HuH-7.5 (cell line): ENCODE results near the gene NAA10.
A peak's percentile ranks its signal among the peaks of the same experiment; 100 is the strongest.

Source experiments
- DNase-seq: peaks from one replicate; pipeline ENCODE4 v3.0.0; 2011; ENCODE audit warnings: low spot score

Gene NAA10

DNA sequence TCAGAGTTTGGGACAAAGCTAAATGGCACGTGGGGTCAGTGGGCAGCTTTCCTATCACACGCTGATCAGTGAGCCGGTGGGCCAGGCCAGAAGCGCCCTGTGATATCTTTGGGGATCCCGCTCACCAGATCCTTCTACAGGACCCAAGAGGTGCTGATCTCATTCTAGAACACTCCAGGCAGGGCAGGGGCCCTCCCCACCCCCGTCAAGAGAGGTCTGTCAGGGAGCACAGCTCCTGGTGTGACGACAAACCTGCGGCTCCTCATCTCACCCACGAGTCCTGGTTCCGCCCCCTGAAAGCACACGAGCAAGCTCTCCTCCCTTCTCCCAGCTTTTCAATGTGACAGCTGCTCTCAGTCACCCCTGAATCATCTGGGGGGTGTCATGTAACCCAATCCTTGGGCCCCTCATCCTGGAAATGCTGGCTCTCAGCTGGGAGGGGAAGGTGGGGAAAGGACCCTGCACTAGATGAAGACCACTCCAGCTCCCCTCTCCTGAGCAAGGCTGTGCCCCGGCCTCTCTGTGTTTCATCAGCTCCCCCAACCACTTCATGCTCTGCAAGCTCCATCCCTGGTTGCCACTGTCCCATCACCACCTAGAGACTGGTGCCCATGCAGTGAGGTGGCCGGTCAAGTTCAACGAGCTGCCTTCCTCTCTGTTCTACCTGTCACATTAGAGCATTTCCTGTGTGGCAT lies 32.2 kb upstream of the NAA10 start:
- DNase-seq = no peak

DNA sequence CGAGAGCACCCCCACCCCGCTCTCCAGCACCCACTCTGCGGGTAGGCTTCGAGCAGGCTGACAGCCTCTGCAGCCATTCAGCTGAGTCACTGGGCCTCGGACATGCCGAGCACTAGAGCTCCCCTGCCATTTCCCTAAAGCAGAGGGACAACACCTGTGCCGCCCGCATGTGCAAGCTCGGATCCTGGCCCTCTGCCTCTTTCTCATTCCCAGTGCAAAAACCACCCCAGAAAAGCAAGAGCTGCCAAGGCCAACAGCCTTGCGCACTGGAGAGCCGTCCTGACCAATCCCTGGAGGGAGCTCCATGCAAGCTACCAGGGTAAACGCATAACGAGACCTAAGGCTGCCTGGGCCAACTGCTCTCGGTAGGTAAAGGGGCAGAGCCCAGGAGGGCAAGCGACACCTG lies 31.4 kb upstream of the NAA10 start:
- no peak for DNase-seq

GRCh38 chrX:153965406-153965805 lies 30.6 kb upstream of the NAA10 start:
- no peak for DNase-seq

DNA sequence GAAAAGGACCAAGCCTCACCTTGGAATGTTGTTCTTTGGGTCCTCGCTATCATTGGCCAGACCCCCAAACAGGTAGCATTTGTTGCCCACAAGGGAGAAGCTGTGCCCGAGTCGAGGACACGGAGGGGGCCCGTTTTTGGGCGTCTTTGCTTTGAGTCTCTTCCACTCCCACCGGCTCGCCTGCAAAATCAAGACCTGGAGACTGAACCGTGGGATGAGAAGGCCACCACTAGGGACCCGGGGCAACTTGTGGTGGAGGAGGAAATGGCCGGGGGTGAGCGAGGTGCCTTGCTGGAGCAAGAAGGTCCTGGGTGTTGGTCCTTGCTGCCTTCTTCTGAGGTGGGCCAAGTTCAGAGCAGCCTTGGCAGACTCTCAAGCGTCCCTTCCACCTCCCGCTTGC lies 29.3 kb upstream of the NAA10 start:
- no peak for DNase-seq

DNA sequence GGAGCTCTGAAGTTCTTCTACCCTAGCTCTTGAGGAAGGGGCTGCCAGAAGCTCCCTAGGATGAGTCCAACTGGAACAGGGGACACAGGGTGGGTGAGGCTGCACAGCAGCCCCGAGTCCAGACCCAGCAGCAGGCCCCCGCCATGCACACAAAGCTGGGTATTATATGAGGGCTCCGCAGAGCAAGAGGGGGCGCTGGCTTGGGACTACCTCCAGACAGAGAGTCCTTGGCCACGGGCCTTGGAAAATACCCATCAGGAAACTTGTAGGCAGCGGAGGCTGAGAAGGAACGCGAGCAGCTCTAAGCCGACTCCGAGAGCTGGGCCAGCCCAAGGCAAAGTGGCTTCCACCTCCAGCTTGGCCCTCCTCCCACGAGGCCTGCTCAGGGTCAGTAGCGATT lies 28.7 kb upstream of the NAA10 start:
- no peak for DNase-seq

DNA sequence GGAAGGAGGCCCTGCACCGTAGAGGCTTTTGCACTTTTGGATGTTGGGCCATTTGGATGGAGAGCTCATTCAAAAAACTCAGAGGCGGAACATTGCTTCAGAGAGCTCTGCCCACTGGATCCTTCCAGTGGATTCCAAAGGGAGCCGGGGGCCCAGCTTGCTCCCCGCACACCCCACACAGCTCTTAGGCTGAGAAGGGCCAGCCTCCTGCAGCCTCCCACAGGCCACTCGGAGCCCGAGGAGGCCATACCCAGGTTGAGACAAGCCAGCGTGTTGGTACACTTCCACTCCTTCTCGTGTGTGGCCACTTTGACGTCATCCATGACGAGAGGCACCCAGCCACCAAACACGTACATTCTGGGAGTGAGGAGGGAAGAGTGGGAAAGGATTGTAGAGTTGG lies 26.5 kb upstream of the NAA10 start:
- no peak for DNase-seq

DNA sequence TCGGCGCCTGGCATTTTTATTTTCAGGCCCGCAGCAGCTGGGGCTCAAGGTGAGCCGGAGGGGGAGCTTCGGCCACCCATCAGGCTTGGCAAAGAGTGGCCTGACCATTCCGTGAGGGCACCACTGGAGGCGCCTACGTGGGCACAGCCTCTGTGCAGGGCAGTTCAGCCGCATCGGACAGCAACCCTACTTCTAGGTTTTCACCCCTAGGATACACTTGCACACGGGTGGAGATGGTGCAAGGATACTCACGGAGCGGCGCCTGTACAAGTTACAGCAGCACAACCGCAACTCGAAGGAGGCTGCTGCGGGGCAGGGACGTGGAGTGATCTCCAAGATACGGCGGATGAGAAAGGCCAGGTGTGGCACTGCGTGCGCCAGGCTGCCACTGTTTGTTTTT lies 25.9 kb upstream of the NAA10 start:
- DNase-seq = no peak

- DNase-seq = no peak
Observed at GRCh38 chrX:153960077-153960476, 25.2 kb upstream of the NAA10 start.

DNA sequence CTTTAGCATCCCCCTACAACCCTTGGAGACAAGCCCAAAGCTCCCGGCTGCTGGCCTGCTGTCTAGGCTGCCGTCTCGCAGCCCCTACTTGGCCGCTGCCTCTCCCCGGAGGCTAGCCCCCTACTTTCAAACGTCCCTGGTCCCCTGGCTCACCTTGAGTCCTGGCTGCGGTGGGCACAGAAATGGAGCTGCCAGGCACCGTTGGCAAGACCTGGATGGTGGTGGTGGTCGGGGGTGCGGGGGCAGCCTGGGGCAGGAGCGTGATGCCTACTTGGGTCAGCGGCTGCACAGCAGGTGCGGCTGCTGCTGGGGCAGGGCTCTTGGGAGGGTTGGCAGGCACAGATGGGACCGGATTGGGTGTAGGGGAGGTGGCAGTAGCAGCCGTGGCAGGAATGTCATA lies 24.8 kb upstream of the NAA10 start:
- no peak for DNase-seq

DNA sequence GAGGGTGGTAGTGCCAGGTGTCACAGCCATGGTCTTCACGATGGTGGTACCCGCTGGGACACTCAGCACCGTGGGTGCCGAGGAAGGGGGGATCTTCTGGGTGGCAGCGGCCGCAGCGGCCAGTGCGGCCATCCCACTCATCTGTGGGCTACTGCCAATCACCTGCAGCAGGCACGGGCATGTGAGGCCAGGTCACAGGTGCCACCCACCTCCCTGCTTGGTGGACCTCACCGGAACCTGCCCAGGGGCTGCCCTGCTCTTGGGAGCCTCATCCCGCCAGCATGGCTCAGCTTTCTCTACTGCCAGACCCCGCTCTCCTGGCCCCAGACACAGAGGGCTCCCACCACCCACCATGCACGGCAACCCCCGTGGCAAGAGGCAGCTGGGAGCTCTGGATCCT lies 23.8 kb upstream of the NAA10 start:
- DNase-seq = no peak

DNA sequence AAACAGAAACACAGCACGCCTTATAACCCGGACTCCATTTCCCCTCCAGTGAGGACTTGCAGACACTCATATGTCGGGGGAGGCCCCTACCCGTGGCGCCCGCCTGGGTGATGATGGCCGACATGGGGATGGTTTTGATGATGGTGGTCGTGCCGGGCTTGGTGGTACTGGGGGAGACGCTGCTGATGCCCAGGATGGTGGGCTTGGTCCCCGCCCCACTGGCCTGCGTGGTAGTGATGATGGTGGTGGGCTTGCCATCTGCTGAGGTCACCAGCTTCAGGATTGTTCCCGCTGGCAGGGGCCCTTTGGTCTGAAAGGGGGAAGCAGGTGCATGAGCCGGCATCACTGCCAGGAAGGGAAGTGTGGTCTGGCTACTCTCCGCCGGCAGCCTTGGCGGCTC lies 22.4 kb upstream of the NAA10 start:
- no peak for DNase-seq

- no peak for DNase-seq
Observed at GRCh38 chrX:153956044-153956907, 21.4 kb upstream of the NAA10 start.

- no peak for DNase-seq
Observed at GRCh38 chrX:153955228-153955732, 20.4 kb upstream of the NAA10 start.

- no peak for DNase-seq
Observed at GRCh38 chrX:153954558-153955227, 19.9 kb upstream of the NAA10 start.

DNA sequence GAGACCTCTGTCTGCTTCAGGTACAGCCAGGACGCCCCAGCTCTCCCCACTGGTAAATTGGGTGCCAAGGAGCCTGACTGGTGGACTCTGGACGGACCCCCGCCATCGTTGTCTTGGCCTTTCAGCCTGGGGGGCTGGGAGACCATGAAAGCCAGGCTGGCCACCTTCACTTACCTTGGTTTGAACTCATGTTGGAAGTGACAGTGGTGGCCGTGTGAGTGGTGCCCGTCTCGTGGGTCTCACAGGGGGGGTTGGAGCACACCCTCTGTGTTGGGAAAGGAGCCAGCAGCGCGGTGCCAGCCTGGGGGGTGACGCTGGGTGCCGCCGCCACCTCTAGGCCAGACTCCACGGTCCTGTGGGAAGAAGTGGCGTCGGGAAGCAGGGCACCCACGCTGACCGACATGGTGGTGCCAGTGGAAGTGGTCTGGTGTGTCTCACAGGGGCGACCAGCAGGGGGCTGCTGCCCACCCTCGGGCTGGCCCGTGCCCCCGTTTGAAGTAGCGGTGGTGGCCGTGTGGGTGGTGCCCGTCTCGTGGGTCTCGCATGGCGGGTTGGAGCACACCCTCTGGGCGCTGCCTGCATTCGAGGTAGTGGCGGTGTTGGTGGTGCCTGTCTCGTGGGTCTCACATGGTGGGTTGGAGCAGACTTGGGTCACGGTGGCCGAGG lies 19.2 kb upstream of the NAA10 start:
- DNase-seq = no peak

DNA sequence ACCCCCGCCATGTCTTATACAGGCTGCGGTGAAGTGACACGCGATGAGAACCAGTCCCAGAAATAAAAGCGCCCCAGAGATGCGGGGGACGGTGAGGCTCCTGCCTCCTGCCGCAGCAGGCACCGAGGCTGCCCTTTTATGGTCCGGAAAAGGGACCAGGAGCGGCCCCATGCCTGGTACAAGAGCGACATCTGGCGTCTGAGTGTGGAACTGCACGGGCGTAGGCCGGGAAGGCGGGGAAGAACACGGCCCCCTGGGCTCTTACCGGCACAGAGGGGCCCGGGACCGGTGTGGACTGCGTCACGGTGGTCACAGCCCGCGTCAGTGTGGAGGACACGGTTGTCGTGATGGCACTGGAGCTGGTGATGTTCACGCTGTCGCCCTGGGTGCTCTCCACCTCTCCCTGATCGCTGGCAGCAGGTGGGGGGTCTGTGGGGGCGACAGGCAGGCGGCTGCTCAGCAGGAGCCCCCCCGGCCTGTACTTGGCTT lies 18.5 kb upstream of the NAA10 start:
- peak; percentile 76 for DNase-seq

GRCh38 chrX:153952373-153953026 lies 17.7 kb upstream of the NAA10 start:
- DNase-seq = no peak

- DNase-seq = no peak
Observed at GRCh38 chrX:153951683-153952372, 17.0 kb upstream of the NAA10 start.

GRCh38 chrX:153950127-153950526 lies 15.3 kb upstream of the NAA10 start:
- DNase-seq = no peak

DNA sequence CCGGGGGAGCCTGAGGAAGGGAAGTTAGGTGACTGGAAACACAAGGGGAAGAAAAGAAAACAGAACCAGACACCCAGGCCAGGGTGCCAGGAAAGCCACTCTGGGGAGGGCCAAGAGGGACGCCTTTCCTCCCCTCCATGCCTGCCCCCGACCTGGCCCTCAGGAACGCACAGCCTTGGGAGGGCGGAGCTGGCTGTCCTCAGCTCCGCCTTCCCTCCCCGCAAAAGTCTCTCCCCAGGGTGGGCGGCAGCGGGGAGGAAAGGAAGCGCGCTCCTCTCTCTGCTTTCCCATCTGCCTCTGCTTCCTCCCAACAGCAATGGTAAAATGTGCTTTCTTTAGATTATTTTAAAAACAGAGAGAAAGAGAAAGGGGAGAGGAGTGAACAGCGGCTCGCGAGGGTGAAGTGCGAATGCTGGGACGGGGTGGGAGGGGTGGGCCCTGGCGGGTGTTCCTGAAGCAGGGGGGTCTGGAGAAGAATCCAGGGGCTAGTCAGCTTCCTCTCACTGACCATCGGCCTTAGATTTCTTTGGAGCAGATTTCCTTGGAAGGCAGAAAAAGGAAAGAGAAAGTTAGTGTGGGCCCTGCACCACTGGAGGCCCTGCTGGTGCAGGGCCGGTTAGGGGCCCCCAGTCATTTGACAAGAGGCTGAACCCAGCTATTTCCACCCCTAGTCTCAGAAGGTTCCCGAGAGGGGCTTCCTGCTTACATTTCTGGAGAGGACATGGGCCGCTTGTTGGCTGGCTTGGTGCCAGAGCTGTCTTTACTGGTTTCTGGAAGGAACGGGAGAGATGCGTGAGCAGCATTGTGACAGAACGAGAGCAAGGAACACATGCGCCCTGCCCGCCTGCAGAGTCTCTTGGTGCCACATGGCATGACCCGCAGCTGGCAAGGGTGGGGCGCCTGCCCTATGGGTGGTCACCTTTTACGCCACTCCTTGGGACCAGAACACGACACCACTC lies 14.3 kb upstream of the NAA10 start:
- no peak for DNase-seq
